Pons (tissue), 1 donor: ENCODE measurements around the gene STPG4.
"Not testable (repeated sequence)": the region's sequence is repeated elsewhere in the genome, so short reads cannot be mapped to it uniquely, and the experiment has no call there.

Experiments
- DNase-seq: peaks from one replicate; pipeline ENCODE4 v3.0.0-alpha.2; 2016; ENCODE audit warnings: low spot score

The STPG4 gene, protein sequence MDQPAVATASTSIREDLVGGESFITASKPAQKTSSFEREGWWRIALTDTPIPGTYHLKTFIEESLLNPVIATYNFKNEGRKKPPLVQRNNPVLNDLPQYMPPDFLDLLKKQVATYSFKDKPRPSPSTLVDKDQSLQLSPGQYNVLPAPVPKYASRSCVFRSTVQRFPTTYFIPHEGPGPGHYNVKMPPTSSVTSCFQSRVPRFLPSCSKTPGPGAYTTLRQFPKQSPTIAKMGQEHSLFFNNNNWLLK

DNA sequence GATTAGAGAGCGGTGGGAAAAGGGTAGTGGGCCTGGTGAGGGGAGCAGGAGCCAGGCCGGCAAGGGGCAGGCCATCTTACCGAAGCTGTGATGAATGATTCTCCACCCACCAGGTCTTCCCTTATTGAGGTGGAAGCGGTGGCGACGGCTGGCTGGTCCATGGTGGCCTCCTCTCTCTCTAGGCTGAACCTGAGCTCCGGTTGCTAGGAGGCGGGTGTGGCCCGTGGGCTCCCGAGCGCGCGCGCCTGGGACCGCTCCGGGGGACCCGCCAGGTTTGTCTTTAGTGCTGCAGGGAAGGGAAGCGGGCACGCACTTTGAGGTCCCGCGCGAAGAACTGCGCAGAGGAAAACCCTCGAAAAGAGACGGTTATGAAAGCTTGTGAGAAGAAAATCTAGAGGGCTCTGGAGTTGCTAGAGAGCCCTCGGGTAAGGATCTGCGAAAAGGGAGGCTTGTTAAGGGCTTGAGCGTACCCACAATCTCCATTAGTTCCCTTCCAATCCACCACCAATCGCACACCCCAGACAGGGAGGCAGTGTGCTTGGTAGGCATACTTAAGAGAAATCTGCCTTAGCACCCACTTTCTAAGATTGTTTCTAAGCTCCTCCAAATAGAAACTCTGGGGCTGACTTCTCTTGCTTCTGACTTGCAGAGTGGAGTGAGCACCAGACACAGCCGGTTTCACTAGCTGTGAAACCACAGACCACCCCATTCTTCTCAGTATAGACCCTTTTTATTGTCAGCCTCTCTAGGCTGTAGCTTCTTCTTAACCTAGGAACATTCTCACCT is at the start of gene STPG4:
Gene STPG4 (minus strand): TSS at position 218 of the 786 bp plus-strand sequence. CDS start 57 bp downstream, at position 161.
- DNase-seq = no peak

DNA sequence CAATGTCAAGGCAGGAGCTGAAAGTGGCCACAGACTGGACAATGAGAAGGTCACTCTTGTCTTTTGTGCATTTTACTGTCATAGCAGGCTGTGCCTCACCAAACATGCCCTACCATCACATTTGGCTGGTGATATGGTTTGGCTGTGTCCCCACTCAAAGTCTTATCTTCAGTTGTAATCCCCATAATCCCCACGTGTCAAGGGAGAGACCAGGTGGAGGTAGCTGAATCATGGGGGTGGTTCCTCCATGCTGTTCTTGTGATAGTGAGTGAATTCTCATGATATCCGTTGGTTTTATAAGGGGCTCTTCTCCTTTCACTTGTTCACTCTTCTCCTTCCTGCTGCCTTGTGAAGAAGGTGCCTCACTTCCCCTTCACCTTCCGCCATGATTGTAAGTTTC is 49.6 kb upstream of the STPG4 start:
- DNase-seq = no peak

DNA sequence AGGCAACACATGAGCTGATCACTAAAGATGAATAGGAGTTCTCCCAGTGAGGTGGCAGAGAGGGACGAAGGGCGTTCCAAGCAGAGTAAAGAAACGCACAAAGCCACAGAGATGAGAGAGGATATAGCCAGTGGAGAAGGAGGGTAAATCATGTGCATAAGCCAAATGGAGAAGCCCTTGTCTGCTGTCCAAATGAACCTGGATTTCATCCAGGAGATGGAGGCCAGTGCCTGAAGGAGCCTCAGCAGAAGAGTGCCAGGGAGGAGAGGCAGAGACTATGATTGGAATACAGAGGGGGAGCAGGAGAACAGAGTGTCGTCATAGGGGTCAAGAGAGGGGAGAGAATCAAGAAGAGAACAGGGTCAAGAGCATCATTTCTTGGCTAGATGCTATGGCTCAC is 48.9 kb upstream of the STPG4 start:
- DNase-seq = no peak

DNA sequence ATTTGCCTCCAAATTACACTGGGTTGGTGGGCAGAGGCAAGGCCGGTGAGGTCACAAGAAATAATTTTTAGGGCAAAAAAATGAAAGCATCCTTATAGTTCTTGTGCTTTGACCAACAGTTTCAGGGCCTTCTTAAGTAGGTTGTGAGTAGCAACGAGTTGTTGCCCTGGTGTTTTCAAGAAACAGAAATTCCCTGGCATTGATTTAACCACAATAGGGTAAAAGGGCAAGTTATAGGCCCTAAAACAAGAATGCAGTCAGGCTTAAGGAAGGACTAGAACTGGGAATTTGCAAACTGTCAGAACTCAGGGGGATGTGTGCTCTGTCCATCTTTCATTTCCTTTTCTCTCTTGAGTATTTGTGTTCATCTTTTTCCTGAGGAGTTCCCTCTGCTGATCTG is 46.1 kb upstream of the STPG4 start:
- DNase-seq = no peak

DNA sequence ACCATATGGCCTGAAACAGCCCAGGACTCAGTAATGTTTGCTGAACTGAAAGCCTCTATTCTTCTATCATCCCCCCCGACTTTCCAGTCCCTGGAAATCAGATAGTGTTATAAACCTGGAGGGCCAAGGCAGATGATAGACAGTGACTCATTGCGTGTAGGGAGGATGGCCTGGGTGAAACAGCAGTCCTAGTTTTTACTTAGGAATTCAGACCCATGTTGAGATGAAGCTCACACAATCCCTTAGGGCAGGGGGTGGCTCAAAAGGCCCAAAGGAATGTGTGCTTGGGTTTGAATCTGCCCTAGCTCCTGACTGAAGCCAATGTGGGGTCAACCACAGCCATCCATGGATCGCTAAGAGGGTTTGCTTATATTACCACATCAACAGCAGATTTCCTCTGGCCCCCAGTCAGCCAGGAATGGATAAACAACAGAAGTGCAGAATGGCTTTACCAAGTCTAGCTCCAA is 43.9 kb upstream of the STPG4 start:
- DNase-seq = no peak

DNA sequence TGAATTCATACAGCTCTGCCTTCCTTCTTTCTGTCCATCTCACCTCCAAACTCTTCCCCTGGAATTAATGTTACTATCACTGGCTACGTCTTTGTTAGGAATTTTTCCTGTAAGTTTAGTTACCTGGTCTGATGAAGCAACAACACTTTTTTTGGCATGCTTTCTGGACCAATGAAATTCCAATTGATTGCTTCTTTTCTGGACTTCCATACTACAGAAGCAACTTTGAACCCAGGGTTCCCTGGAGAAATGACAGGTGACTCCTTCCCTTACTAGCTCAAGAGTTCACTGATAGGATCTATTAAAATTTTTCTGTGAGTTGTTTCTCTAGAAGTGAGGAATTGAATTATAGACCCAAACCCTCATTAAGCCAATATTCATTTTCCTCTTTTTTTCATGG is 41.4 kb upstream of the STPG4 start:
- no peak for DNase-seq

DNA sequence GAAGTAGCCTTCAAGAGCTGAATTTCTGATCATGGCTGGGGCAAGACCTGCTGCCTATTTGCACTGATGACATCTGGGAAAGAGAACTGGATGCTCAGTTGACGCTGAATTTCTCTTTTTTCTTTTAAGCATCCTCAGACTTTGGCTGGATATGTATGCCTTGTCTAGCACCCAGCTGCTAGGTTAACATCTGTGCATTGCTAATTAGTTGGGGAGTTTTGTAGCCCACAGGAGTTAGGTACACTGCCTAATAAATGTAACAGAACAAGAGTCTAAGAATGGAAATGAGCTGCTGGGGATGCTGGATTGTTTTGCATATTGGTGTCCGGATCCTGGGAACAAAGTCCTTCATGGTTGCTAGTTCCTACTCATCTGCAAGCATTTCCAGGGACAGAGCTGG is 40.9 kb upstream of the STPG4 start:
- no peak for DNase-seq

DNA sequence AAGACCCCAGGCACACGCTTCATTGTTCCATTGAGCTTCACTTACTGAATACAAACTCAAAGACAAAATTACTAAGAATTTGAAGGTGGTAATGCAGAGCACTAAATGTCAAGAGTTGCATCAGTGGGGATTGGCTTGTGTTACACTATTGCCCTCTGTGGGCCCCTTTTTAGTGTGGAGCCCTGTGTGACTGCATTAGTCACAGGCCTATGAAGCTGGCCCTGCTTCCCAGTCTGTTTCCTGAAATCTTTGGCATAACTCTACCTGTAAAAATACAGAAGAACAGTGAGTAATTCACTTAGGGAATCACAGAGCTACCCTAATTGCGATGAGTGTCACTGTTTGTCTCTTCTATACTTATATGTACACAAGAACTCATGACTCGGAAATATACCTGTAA is 40.0 kb upstream of the STPG4 start:
- DNase-seq = no peak

DNA sequence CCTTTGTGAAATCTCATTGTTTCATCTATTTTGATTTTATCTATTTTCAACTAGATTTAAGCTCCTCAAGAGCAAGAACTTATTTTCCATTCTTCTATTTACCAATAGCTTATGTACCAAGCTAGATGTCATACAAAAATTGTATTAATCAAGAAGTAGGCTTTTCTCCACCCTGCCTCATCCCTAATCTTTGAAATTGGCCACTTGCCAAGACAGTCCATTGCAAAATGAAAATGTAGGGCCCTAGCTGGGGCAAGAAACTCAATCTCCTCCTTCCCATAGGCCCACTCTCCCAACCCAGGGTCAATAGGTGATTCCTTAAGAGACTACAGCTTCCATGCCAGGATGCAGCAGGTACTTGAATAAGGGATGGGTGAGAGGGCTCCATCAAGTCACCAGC is 39.3 kb upstream of the STPG4 start:
- DNase-seq = no peak

DNA sequence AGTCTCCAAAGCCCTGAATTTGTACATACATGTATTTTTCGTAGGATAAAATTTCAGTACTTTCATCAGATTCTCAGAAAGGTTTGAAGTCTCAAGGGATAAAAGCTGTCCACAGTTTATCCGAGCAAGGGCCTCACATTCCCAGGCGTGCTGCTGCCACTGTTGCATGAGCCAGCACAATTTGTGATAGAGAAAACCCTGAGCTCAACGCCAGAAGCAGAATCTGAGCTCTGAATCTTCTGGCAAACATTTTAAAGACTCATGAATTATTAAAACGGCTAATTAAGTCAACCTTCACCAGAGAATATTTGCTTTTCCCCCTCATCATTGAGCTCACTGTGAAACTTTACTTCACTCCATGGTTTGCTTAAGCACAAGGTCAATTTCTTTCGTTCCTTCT is 38.5 kb upstream of the STPG4 start:
- DNase-seq = peak; percentile 58

DNA sequence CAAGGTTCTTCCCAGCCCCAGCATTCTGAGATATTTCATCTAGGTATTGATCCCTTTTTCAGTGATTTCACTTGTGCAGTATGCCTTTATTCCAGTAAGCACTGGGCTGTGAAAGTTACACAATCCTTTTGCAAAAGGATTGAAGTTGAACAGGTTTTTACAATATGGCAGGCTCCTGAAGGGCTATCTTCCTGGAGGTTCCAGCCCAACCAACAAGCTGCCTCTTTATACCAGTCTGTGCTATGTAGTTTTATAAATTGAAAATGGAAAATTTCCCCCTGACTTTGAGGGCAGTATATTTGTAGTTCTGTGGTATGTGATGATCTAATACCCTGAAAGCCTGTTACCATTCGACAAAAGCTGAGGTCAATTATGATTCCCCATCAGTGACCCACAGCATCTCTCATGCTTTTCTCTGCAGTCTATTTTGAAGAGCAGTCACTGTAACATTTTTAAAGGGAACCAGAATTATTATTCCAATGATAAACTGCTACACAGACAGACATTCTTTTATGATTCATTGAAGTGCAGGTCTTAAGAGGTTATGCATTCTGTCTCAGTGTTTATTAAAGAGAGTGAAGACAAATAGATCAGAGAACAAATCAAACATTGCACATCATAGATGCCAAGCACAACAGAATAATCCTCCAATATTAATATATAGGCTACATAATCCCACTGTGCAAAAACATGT is 35.2 kb upstream of the STPG4 start:
- DNase-seq = no peak

DNA sequence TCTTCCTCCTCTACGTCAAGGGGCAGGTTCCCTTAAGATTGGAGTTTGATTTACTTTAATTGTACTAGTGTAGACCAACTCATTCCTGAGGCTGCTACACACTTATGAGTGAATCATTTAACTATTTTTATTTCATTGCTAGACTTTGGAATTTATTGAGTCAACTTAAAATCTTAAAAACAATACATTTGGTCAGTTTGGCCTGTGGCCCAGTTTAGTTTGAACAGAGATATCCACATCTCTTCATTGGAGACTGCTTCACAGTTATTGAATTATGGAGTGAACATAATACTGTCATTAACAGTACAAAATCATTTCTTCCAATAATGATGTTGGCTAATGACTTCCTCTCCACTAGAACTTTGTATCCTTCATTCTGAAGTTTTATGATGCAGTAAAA is 34.5 kb upstream of the STPG4 start:
- no peak for DNase-seq

DNA sequence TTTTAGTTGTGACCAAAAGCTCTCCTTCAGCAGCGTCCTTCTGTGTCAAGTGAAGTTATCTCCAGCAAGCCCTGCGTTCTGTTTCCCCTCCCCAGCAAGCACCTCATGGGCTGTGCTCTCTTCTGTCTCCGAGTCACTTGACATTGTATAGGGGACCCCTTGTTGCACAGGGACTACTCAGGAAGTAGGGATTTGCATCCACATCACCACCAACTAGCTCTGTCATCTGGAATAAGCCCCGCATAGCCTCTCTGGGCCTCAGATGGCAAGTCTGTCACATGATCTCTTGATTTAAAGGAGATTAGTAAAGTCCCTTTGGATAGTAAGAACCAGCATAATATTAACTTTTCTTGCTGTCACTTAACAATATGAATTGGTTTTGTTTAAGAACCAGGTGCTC is 32.0 kb upstream of the STPG4 start:
- DNase-seq = no peak

DNA sequence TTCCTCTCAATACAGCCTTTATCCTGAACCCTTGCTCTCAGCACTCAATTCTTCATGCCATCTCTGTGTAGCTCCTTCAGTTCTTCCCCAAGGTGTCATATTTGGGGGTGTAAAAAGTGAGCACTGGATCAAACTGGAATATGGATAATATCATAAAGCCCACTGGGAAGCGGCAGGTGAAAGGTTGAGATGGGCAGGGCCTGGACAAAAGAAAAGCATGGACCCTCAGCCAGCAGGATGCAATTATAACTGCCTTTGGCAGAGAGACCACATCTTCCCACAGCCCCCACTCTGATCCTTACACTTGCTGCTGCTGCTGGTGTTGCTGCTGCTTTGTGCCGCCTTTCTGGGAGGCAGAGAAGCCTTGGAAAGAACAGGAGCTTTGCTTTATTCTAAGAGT is 31.2 kb upstream of the STPG4 start:
- DNase-seq = no peak

DNA sequence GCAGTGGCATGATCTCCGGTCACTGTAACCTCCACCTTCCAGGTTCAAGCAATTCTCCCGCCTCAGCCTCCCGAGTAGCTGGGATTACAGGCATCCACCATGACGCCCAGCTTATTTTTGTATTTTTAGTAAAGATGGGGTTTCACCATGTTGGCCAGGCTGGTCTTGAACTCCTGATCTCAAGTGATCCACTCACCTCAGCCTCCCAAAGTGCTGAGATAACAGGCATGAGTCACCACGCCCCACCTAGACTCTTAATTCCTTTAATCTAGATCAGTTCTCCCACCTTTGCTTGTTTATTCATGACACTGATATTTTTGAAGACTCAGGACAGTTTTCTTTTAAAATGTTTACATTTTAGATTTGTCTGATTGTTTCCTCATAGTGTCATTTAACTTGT is 30.0 kb upstream of the STPG4 start:
- DNase-seq = not testable (repeated sequence)

DNA sequence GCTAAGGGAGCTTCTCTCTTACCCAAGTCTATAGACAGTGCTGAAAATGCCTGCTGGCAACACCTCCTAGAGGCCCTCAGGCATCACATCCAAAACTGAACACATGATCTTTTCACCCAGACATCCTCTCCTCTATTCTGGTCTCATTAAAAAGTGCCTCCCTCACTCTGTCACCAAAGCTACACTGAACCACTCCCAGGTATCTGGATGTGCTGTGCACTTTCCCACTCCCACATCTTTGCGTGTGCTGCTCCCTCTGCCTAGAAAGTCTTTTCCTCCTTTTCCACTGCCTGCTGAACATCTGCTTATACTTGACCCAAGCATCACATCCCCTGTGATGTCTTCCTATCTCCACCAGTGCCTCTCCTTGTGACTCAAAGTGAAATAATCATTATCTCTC is 26.1 kb upstream of the STPG4 start:
- DNase-seq = no peak

DNA sequence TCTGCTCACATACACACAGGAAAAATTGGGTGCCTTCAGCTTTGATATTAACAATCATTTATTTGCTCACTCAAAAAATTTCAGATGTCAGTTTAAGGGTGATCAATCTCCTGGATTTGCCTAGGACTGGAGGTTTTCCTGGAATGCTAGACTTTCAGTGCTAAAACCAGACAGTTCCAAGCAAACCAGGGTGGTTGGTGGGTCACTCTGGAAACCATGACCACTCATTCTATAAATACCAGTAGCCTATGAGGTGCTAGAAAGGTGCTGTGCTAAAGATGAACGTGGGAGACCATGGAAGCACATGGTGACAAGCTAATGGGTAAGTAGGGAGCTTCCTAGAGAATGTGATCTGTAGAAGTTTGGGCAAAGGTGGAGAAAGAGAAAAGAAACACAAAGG is 25.4 kb upstream of the STPG4 start:
- DNase-seq = no peak

DNA sequence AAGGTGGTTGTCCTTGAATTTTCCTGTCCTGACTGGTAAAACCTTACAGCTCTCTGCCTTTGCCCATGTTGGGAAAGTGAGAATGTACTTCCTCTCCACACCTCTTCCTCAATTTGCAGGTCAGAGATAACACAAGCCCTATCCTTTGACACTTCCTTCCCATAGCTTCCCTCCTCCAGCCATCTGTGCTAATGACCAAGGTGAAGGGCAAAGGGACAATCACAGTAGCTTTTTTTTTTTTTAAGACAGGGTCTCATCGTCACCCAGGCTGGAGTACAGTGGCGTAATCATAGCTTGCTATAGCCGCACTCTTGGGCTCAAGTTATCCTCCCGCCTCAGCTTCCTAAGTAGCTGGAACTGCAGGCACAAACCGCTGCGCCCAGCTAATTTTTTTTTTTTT is 24.3 kb upstream of the STPG4 start:
- no peak for DNase-seq

DNA sequence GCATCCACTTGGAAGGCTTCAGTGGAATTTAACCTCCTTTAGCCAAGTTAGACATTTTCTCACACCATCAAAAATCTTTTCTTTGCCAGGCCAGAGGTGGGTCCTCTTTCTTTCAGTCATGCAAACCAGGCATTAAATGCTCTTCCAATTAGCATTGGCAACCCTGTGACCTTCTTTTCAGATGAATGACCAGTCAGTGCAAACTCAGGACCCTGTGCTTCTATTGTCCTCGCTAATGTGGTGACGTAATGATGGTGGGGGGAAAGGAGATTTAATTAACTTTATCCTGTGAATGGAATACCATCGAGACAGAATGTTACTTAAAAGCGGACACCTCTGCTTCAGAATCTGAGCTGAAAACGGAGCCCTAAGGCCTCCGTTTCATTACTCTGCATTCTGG is 23.2 kb upstream of the STPG4 start:
- no peak for DNase-seq

DNA sequence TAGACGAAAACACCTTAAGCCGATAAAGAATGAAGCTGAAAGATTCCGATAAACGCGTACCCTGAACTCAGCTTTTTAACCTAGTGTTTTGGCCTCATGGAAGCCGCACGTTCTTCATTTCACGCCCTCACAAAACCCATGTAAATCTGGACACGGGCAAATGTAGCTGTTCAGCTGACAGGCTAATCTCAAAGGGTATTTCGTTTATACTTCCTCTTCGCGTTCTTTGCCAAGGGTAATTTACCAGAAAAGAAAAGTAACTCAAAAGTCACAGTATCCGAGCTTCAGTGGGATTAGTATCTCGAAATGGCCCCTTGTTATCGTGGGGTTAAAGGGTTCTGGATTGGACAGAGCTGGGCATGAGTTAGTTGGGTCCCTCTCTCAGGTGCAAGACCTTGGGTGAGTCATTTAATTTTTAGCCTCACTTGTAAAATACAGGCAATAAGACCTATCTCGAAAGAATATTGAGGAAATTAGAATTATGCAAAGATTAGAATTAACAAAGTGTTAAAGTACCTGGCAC is 22.0 kb upstream of the STPG4 start:
- DNase-seq = no peak

DNA sequence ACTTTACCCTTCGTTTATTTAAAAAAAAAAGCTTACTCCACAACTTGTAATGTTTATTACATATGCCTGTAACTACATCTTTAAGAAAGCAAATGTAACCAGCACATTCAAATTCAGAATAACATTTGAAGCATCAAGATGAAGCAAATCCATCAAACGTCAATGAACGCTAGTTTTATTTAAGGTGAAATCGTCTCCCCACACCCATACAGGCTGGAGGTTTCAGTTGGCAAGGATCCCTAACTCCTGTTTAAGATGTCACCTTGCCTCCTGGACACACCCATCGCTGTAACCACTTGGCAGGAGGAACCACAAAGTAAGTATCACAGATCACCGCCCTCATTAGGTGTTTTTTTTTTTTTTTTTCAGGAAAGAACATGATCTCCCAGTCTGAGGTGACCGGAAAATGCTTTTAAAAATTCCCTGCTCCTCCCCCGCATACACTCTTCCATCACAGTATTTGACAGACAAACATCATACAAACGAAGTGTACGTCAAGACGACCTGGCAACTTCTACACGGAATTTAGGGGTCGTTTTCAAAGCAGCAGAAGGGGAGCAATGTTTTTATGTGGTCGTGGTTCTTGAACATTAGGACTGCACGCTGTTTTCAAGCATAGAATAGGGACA is 19.7 kb upstream of the STPG4 start:
- peak; percentile 68 for DNase-seq

DNA sequence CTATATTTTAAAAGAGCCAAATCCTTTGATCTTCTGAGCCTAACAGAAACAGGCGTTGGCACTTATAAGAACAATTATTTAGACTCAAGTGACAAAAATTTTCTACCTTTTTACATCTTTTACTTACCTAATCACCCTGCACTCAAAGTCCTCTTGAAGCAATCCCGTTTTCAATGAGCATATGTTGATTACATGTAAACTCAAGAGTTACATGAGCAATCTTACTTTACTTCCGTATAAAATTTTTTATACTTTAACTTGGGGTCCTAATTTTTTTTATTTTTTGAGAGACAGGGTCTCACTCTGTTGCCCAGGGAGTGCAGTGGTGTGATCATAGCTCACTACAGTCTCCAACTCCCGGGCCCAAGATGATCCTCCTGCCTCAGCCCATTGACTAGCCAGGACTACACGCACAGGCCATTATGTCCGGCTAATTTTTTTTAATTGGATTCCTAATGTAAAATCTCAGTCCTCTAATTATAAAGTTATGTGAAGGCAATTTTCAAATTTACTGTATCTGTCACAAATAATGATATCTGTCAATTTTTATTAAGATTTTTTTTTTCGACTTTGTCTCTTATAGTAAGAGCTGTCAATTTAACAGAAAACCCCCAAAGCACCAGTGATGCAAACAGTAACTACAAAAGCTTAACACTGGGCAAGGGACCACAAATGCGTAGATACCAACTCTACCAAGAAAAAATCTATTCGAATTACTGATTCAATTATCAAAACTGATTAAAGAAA is 19.1 kb upstream of the STPG4 start:
- DNase-seq = peak; percentile 55
